Measurements from ENCODE around the gene SPAST. TPM values are rescaled to one million over a fixed set of nuclear protein-coding genes. Genes with fewer than 3 reads are reported as not detected.
"Not testable (repeated sequence)": the region's sequence is repeated elsewhere in the genome, so short reads cannot be mapped to it uniquely, and the experiment has no call there.

Gene SPAST
- total and polyA plus RNA-seq, 8 donors = 16.0 to 25.7 (median 22.9) TPM

DNA sequence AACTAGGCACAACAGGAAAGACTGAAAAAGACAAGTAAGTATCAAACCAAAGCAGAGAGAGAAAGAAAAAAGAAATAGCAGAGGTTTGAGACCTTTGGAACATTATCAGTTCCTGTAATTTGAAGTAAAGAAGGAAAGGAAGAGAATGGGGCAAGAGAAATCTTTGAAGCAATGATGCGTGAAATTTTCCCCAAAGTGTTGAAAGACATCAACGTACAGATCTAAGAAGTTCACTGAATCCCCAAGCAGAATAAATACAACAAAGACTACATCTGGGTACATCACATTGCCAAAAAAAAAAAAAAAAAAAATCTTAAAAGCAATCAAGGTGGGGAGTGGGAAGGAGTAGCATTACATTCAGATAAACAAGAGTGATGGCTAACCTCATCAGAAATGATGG is 96.3 kb downstream of the SPAST start:
- ATAC-seq (no peak), DNase-seq (no peak)
- Histone ChIP-seq H3K9me3 (no peaks in the 10 kb centered on the region), H3K27me3 (no peaks in the 10 kb centered on the region), H3K4me3 (no peak overlapping the region), H3K36me3 (peaks cover 0 to 4% of the 10 kb centered on the region in 2 donors), H3K27ac (peak overlapping the region in 1 of 2 donors; percentile 18), H3K4me1 (peaks cover 0 to 7% of the 10 kb centered on the region in 2 donors)
- no peak for TF ChIP-seq CTCF (IDR thresholded peaks at IDR 0.05)
- intact Hi-C loops (cut with DNase I) = no loop called here

GRCh38 chr2:32161296-32161695 is 97.9 kb downstream of the SPAST start:
- intact Hi-C loops (cut with DNase I) = no loop called here
- H3K4me3 ChIP-seq = no peak overlapping the region
- no peaks in the 10 kb centered on the region for H3K9me3 ChIP-seq
- peaks cover 0 to 1% of the 10 kb centered on the region in 2 donors for H3K36me3 ChIP-seq
- no peak for DNase-seq
- no peak for ATAC-seq
- no peak overlapping the region for H3K27ac ChIP-seq
- H3K27me3 ChIP-seq = no peaks in the 10 kb centered on the region
- peaks cover 0 to 11% of the 10 kb centered on the region in 2 donors for H3K4me1 ChIP-seq
- TF ChIP-seq CTCF (IDR thresholded peaks at IDR 0.05) = no peak

DNA sequence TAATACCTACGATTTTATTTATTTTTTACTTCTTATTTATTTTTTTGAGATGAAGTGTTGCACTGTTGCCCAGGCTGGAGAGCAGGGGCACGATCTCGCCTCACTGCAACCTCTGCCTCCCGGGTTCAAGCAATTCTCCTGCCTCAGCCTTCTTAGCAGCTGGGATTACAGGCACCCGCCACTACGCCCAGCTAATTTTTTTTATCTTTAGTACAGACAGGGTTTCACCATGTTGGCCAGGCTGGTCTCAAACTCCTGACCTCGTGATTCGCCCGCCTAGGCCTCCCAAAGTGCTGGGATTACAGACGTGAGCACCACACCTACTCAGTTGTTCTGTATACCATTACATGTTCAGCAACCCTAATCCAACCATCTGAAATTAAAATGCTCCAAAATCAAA is 100.9 kb downstream of the SPAST start:
- H3K27me3 ChIP-seq; H3K9me3 ChIP-seq; ATAC-seq; H3K36me3 ChIP-seq; DNase-seq; intact Hi-C loops (cut with DNase I); H3K4me3 ChIP-seq; H3K27ac ChIP-seq: not testable (repeated sequence)
- peaks cover 0 to 19% of the 10 kb centered on the region in 2 donors for H3K4me1 ChIP-seq

DNA sequence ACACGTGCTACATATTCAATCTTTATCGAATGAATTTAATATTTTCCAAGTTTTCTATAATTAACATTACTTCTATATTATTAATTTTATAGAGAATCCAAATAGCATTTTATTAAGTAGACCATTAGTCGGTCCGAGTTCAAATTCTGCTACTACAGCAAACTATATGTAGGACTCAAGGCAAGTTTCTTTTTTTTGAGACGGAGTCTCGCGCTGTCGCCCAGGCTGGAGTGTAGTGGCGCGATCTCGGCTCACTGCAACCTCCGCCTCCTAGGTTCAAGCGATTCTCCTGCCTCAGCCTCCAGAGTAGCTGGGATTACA is 101.6 kb downstream of the SPAST start:
- H3K9me3 ChIP-seq; intact Hi-C loops (cut with DNase I); H3K27me3 ChIP-seq; DNase-seq; H3K36me3 ChIP-seq: not testable (repeated sequence)
- H3K4me3 ChIP-seq = peak overlapping the region; percentile 48 to 86
- H3K27ac ChIP-seq = peak overlapping the region; percentile 92
- H3K4me1 ChIP-seq = peaks cover 0 to 19% of the 10 kb centered on the region in 2 donors
- peak; percentile 11 for ATAC-seq

DNA sequence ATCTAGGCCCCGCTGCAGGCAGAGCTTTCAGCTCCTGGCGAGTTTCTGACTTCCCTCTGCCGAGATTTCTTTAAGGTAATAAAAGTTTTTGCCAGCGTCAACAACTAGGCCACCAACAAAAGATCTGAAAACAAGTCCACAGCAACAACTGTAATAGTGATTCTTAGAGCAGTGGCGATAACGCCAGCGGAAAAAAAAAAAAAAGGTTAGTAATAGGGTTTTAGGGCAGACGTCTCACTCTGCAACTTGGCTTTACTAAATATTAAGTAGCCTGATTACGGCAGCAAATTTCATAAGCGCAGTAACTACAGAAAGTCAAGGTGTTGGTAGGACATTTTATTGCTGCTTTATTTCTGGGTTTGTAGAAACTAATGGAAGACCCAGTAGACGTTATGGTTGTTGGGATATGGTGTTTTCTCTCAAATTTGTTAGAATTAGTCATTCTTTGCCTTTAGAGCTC is 102.8 kb downstream of the SPAST start:
- Histone ChIP-seq H3K27me3 (no peaks in the 10 kb centered on the region), H3K27ac (peak overlapping the region; percentile 92), H3K4me3 (peak overlapping the region; percentile 48 to 86), H3K36me3 (no peaks in the 10 kb centered on the region), H3K4me1 (peaks cover 0 to 19% of the 10 kb centered on the region in 2 donors), H3K9me3 (no peaks in the 10 kb centered on the region)
- no peak for TF ChIP-seq CTCF (IDR thresholded peaks at IDR 0.05)
- intact Hi-C loops (cut with DNase I) = no loop called here
- DNase-seq (no peak), ATAC-seq (no peak)

- peaks cover 0 to 22% of the 10 kb centered on the region in 2 donors for H3K36me3 ChIP-seq
- no peak overlapping the region for H3K27ac ChIP-seq
- ATAC-seq (no peak), DNase-seq (no peak)
- no peaks in the 10 kb centered on the region for H3K9me3 ChIP-seq
- intact Hi-C loops (cut with DNase I) = no loop called here
- TF ChIP-seq CTCF (IDR thresholded peaks at IDR 0.05) = no peak
- H3K27me3 ChIP-seq = no peaks in the 10 kb centered on the region
- H3K4me3 ChIP-seq = no peak overlapping the region
- peaks cover 0 to 19% of the 10 kb centered on the region in 2 donors for H3K4me1 ChIP-seq
Observed at GRCh38 chr2:32168513-32168912, 105.2 kb downstream of the SPAST start.

All from left lung (tissue), 10 donors.